CD14-positive monocyte (primary cell): Measurements from ENCODE around the gene DCUN1D3. TPM values are rescaled to one million over a fixed set of nuclear protein-coding genes. Genes with fewer than 3 reads are reported as not detected.

Source experiments
- DNase-seq, 3 donors: peaks; one replicate each; pipeline ENCODE4 v3.0.0-alpha.2; 2011 to 2022
- H2AFZ ChIP-seq: 2 replicates; pipeline ENCODE4 v1.6.0; 2012; ENCODE audit warnings: mild to moderate bottlenecking, low read depth, low read length, inconsistent platforms; ENCODE audit not compliant: insufficient read depth, poor library complexity, severe bottlenecking
- H3K27ac ChIP-seq, 2 donors: 1 replicate in 1 of 2; 2 replicates in 1 of 2; pipeline ENCODE4 v1.5.1; 2012 to 2013; ENCODE audit warnings: low read length in 2 of 2, control low read depth in 1 of 2, inconsistent platforms in 1 of 2, low read depth in 1 of 2, mild to moderate bottlenecking in 1 of 2
- H3K27me3 ChIP-seq, 2 donors: one replicate each; pipeline versions ENCODE4 v1.6.0 to v1.6.1; 2011 to 2013; ENCODE audit warnings: low read length in 2 of 2; ENCODE audit not compliant: control insufficient read depth in 2 of 2, insufficient read depth in 2 of 2
- H3K36me3 ChIP-seq, 2 donors: replicated peaks in 1 of 2; 1 replicate in 1 of 2; 2 replicates in 1 of 2; pipeline versions ENCODE4 v1.5.1 to v1.6.1; 2012 to 2013; ENCODE audit warnings: low read length in 2 of 2, control low read depth in 1 of 2, inconsistent platforms in 1 of 2, mild to moderate bottlenecking in 1 of 2; ENCODE audit not compliant: insufficient read depth in 2 of 2, control insufficient read depth in 1 of 2
- H3K4me1 ChIP-seq, 2 donors: 1 replicate in 1 of 2; 2 replicates in 1 of 2; pipeline versions ENCODE4 v1.5.1 to v1.6.1; 2012 to 2013; ENCODE audit warnings: low read length in 2 of 2, control low read depth in 1 of 2, inconsistent platforms in 1 of 2, mild to moderate bottlenecking in 1 of 2, moderate library complexity in 1 of 2; ENCODE audit not compliant: insufficient read depth in 2 of 2, control insufficient read depth in 1 of 2
- H3K4me2 ChIP-seq: replicated peaks from 2 replicates; pipeline ENCODE3; 2012; ENCODE audit warnings: low read length, moderate library complexity, mild to moderate bottlenecking; ENCODE audit not compliant: poor library complexity, severe bottlenecking; ENCODE audit errors: extremely low read depth
- H3K4me3 ChIP-seq, 3 experiments: fragments of 200-600 bp in 1 of 3; sonication (generic) in 1 of 3; replicated peaks in 1 of 3; 1 replicate in 2 of 3; 2 replicates in 1 of 3; pipeline ENCODE4 v1.5.1; 2011 to 2013; ENCODE audit warnings: low read length in 3 of 3, mild to moderate bottlenecking in 3 of 3, control low read depth in 2 of 3, low read depth in 2 of 3, inconsistent platforms in 1 of 3, moderate library complexity in 1 of 3
- H3K79me2 ChIP-seq: 2 replicates; pipeline ENCODE4 v1.6.0; 2012; ENCODE audit warnings: mild to moderate bottlenecking, control low read depth, inconsistent platforms, low read length, moderate library complexity; ENCODE audit not compliant: insufficient read depth
- H3K9ac ChIP-seq: 2 replicates; pipeline ENCODE4 v1.6.0; 2017; ENCODE audit warnings: low read length, mild to moderate bottlenecking; ENCODE audit not compliant: insufficient read depth, poor library complexity, severe bottlenecking
- H3K9me3 ChIP-seq, 2 donors: replicated peaks in 1 of 2; 1 replicate in 1 of 2; 2 replicates in 1 of 2; pipeline versions ENCODE4 v1.5.1 to v1.6.1; 2012 to 2013; ENCODE audit warnings: low read length in 2 of 2, control low read depth in 1 of 2; ENCODE audit not compliant: control insufficient read depth in 1 of 2, insufficient read depth in 1 of 2
- H4K20me1 ChIP-seq: 2 replicates; pipeline ENCODE4 v1.6.0; 2012; ENCODE audit warnings: mild to moderate bottlenecking, low read length, control low read depth, moderate library complexity; ENCODE audit not compliant: insufficient read depth
- H3K27ac Mint-ChIP-seq, 7 donors: one replicate each; pipeline ENCODE4 v1.8.0; 2020; ENCODE audit warnings: mild to moderate bottlenecking in 7 of 7, mixed read lengths in 7 of 7, moderate library complexity in 6 of 7, inconsistent platforms in 2 of 7
- H3K27me3 Mint-ChIP-seq, 3 donors: one replicate each; pipeline ENCODE4 v1.8.0; 2021 to 2022; ENCODE audit warnings: low read depth in 3 of 3, mild to moderate bottlenecking in 3 of 3, mixed read lengths in 3 of 3, moderate library complexity in 3 of 3, inconsistent platforms in 1 of 3
- H3K36me3 Mint-ChIP-seq, 2 donors: one replicate each; pipeline ENCODE4 v1.8.0; 2020; ENCODE audit warnings: mixed read lengths in 2 of 2, inconsistent platforms in 1 of 2, mild to moderate bottlenecking in 1 of 2
- H3K4me1 Mint-ChIP-seq: one replicate; pipeline ENCODE4 v1.8.0; 2020; ENCODE audit warnings: mild to moderate bottlenecking, mixed read lengths
- H3K4me3 Mint-ChIP-seq, 2 donors: one replicate each; pipeline ENCODE4 v1.8.0; 2020; ENCODE audit warnings: mild to moderate bottlenecking in 2 of 2, mixed read lengths in 2 of 2, moderate library complexity in 1 of 2
- H3K9me3 Mint-ChIP-seq, 7 donors: one replicate each; pipeline ENCODE4 v1.8.0; 2020 to 2022; ENCODE audit warnings: mixed read lengths in 7 of 7, mild to moderate bottlenecking in 6 of 7, moderate library complexity in 6 of 7, inconsistent platforms in 2 of 7
- WGBS: methylation state at CpG from one replicate; pipeline ENCODE4 v1.1.5; 2013; ENCODE audit warnings: missing lambda C conversion rate; ENCODE audit not compliant: insufficient coverage; 5-methylcytosine and 5-hydroxymethylcytosine counted together
- intact Hi-C, 2 donors: fragments of 100-400 bp; cut with micrococcal nuclease; formaldehyde crosslinking; loops; one replicate each; pipeline versions ENCODE4 v1.15.0 to v1.15.1; 2023
- polyA plus RNA-seq, 3 donors: library from polyadenylated mRNA; depleted of rRNA in 1 of 3; unstranded in 2 of 3; stranded (reverse) in 1 of 3; fragments of 300-500 nt in 2 of 3; fragments of >200 nt in 1 of 3; fragmentation: Illumina TruSeq in 2 of 3; gene quantifications; 1 replicate in 2 of 3; 2 replicates in 1 of 3; pipeline ENCODE4 v1.2.3, GENCODE V29; 2012 to 2021
- TF ChIP-seq, protein P1 (sequence below): fragments of 200-600 bp; IDR thresholded peaks from one replicate; pipeline ENCODE4 v1.8.0; 2022; ENCODE audit warnings: antibody characterized with exemption, mild to moderate bottlenecking

Gene DCUN1D3
- polyA plus RNA-seq, 3 donors, result 1.0 to 3.4 (median 1.3) TPM

DNA sequence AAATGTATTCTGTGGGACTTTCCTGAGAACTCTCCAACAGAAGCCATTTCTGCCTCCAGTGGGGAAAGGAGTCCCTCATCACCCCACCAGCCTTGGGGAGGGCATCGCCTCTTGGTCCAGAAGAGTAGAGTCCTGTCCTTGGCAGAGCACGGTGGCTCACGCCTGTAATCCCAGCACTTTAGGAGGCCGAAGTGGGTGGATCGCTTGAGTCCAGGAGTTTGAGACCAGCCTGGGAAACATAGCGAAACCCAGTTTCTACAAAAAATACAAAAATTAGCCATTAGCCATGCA, 41.4 kb upstream of the DCUN1D3 start:
- H3K4me2 ChIP-seq, result peak overlapping the region; percentile 59
- H3K36me3 Mint-ChIP-seq, result no peaks in the 10 kb centered on the region
- H3K4me1 ChIP-seq, result peaks cover 9 to 17% of the 10 kb centered on the region in 2 donors
- H3K9me3 Mint-ChIP-seq, result no peaks in the 10 kb centered on the region
- H3K9me3 ChIP-seq, result no peaks in the 10 kb centered on the region
- peaks cover 0 to 3% (median 2%) of the 10 kb centered on the region in 3 donors for H3K27me3 Mint-ChIP-seq
- WGBS, result no CpG with 5 or more reads among the region's 6 CpGs
- no peak for DNase-seq
- H3K9ac ChIP-seq, result no peak overlapping the region
- intact Hi-C loops, result no loop called here
- H3K36me3 ChIP-seq, result no peaks in the 10 kb centered on the region
- peak overlapping the region in 1 of 7 donors; percentile 55 for H3K27ac Mint-ChIP-seq
- H2AFZ ChIP-seq, result peak overlapping the region; percentile 67
- peaks cover 19% of the 10 kb centered on the region for H3K4me1 Mint-ChIP-seq
- H4K20me1 ChIP-seq, result no peaks in the 10 kb centered on the region
- TF ChIP-seq, protein P1, sequence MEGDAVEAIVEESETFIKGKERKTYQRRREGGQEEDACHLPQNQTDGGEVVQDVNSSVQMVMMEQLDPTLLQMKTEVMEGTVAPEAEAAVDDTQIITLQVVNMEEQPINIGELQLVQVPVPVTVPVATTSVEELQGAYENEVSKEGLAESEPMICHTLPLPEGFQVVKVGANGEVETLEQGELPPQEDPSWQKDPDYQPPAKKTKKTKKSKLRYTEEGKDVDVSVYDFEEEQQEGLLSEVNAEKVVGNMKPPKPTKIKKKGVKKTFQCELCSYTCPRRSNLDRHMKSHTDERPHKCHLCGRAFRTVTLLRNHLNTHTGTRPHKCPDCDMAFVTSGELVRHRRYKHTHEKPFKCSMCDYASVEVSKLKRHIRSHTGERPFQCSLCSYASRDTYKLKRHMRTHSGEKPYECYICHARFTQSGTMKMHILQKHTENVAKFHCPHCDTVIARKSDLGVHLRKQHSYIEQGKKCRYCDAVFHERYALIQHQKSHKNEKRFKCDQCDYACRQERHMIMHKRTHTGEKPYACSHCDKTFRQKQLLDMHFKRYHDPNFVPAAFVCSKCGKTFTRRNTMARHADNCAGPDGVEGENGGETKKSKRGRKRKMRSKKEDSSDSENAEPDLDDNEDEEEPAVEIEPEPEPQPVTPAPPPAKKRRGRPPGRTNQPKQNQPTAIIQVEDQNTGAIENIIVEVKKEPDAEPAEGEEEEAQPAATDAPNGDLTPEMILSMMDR, result no peak
- no peak overlapping the region for H3K4me3 ChIP-seq
- H3K79me2 ChIP-seq, result no peaks in the 10 kb centered on the region
- H3K27me3 ChIP-seq, result no peaks in the 10 kb centered on the region
- no peak overlapping the region for H3K27ac ChIP-seq
- H3K4me3 Mint-ChIP-seq, result no peak overlapping the region

DNA sequence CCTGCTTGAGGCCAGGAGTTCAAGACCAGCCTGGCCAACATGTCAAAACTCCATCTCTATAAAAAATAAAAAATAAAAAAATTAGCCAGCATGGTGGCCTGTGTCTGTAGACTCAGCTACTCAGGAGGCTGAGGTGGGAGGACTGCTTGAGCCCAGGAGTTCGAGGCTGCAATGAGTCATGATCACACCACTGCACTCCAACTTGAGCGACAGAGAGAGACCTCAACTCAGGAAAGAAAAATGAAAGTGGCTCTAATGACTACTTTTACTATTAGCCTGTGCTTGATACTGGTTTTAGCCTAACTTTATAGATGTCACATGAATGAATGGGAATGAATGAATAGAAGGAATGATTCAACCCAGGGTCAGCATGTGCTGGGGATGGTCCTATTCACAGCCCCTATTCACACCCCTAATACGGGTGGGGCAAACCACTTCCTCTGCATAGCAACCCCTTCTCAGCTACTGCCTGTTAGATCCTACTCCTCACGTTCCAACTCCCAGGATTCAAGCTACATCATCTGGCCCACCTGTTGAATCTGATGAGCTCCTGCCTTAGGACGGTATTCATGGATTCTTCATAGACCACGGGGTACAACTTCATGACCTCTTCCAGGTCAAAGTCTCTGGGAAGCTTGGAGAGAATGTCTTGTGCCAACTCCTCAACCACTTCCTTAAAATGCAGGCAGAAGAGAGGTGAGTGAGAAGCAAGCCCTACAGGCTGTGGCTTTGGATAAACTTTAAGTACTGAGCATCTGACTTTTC, 40.9 kb upstream of the DCUN1D3 start:
- H3K36me3 ChIP-seq, result no peaks in the 10 kb centered on the region
- Mint-ChIP-seq H3K36me3 (no peaks in the 10 kb centered on the region), H3K4me3 (peak overlapping the region; percentile 62 to 85), H3K9me3 (no peaks in the 10 kb centered on the region), H3K4me1 (peaks cover 19% of the 10 kb centered on the region), H3K27me3 (peaks cover 0 to 7% (median 2%) of the 10 kb centered on the region in 3 donors), H3K27ac (peak overlapping the region in 3 of 7 donors; percentile 28 to 80 (median 55))
- 0% methylated on average over 1 of the region's 6 CpGs for WGBS
- H3K4me1 ChIP-seq, result peaks cover 9 to 17% of the 10 kb centered on the region in 2 donors
- no peaks in the 10 kb centered on the region for H3K79me2 ChIP-seq
- H3K9me3 ChIP-seq, result no peaks in the 10 kb centered on the region
- peak overlapping the region in 1 of 3 experiments; percentile 64 for H3K4me3 ChIP-seq
- H2AFZ ChIP-seq, result peak overlapping the region; percentile 67
- H3K4me2 ChIP-seq, result peak overlapping the region; percentile 59
- H3K27me3 ChIP-seq, result no peaks in the 10 kb centered on the region
- H3K27ac ChIP-seq, result no peak overlapping the region
- peak; percentile 23 to 36 (median 26) for DNase-seq
- peak overlapping the region; percentile 36 for H3K9ac ChIP-seq
- TF ChIP-seq, protein P1, result no peak
- intact Hi-C loops, result no loop called here
- no peaks in the 10 kb centered on the region for H4K20me1 ChIP-seq
